GM23338 (cell line): ENCODE results near the gene INO80. TPM values are rescaled to one million over a fixed set of nuclear protein-coding genes. Genes with fewer than 3 reads are reported as not detected.

ENCODE experiments used
- ATAC-seq: fragments of 200-7000 bp; cut with Tn5 transposase; 3 replicates; pipeline ENCODE4 v1.9.1; 2020
- DNase-seq: peaks from one replicate; pipeline ENCODE4 v3.0.0-alpha.2; 2015; ENCODE audit warnings: low spot score
- H2AFZ ChIP-seq: fragments of 200-600 bp; sonication (generic); 2 replicates; pipeline ENCODE4 v1.8.0; 2016; ENCODE audit warnings: antibody characterized with exemption, mild to moderate bottlenecking, moderate library complexity
- H3F3A ChIP-seq: fragments of 200-600 bp; sonication (generic); replicated peaks from 2 replicates; pipeline ENCODE4 v1.8.0; 2017; ENCODE audit warnings: antibody characterized with exemption, mixed run types, low read depth
- H3K27ac ChIP-seq: fragments of 200-600 bp; sonication (generic); 2 replicates; pipeline ENCODE4 v1.6.1; 2016; ENCODE audit warnings: low read depth
- H3K27me3 ChIP-seq: fragments of 200-600 bp; sonication (generic); 2 replicates; pipeline ENCODE4 v1.8.0; 2016; ENCODE audit warnings: mild to moderate bottlenecking, mixed run types, moderate library complexity; ENCODE audit not compliant: insufficient read depth
- H3K36me3 ChIP-seq: fragments of 200-600 bp; sonication (generic); 2 replicates; pipeline ENCODE4 v1.8.0; 2016; ENCODE audit warnings: mild to moderate bottlenecking; ENCODE audit not compliant: insufficient read depth
- H3K4me1 ChIP-seq: fragments of 200-600 bp; sonication (generic); 2 replicates; pipeline ENCODE4 v1.8.0; 2016; ENCODE audit warnings: mild to moderate bottlenecking, moderate library complexity; ENCODE audit not compliant: insufficient read depth
- H3K4me2 ChIP-seq: fragments of 200-600 bp; sonication (generic); 2 replicates; pipeline ENCODE4 v1.7.1; 2017; ENCODE audit warnings: mixed run types
- H3K4me3 ChIP-seq: fragments of 200-600 bp; sonication (generic); 2 replicates; pipeline ENCODE4 v1.6.1; 2016; ENCODE audit warnings: mixed run types
- H3K79me2 ChIP-seq: fragments of 200-600 bp; sonication (generic); replicated peaks from 2 replicates; pipeline ENCODE4 v1.8.0; 2017; ENCODE audit warnings: mild to moderate bottlenecking; ENCODE audit not compliant: insufficient read depth
- H3K9me2 ChIP-seq: fragments of 200-600 bp; sonication (generic); 2 replicates; pipeline ENCODE4 v1.8.0; 2017; ENCODE audit not compliant: insufficient read depth
- H4K20me1 ChIP-seq: fragments of 200-600 bp; sonication (generic); replicated peaks from 2 replicates; pipeline ENCODE4 v1.8.0; 2017; ENCODE audit warnings: mild to moderate bottlenecking; ENCODE audit not compliant: insufficient read depth
- H3K27ac Mint-ChIP-seq: 2 replicates; pipeline ENCODE4 v1.8.0; 2020; ENCODE audit warnings: inconsistent platforms, mild to moderate bottlenecking, moderate library complexity, mixed read lengths
- H3K27me3 Mint-ChIP-seq: 3 replicates; pipeline ENCODE4 v1.8.0; 2022; ENCODE audit warnings: low read depth, mild to moderate bottlenecking, moderate library complexity, mixed read lengths, inconsistent platforms; ENCODE audit not compliant: insufficient read depth, poor library complexity
- H3K36me3 Mint-ChIP-seq: 3 replicates; pipeline ENCODE4 v1.8.0; 2021; ENCODE audit warnings: low read depth, mild to moderate bottlenecking, inconsistent platforms, moderate library complexity, mixed read lengths
- H3K4me1 Mint-ChIP-seq: 3 replicates; pipeline ENCODE4 v1.8.0; 2020; ENCODE audit warnings: mild to moderate bottlenecking, inconsistent platforms, mixed read lengths
- H3K4me3 Mint-ChIP-seq: 3 replicates; pipeline ENCODE4 v1.8.0; 2021; ENCODE audit warnings: moderate library complexity, mild to moderate bottlenecking, inconsistent platforms, mixed read lengths
- H3K9me3 Mint-ChIP-seq: 3 replicates; pipeline ENCODE4 v1.8.0; 2020; ENCODE audit warnings: moderate library complexity, mild to moderate bottlenecking, inconsistent platforms, mixed read lengths
- CREB1 ChIP-seq: fragments of 250-450 bp; sonication (Bioruptor Pico); IDR thresholded peaks from 2 replicates; pipeline ENCODE4 v1.5.0; 2020; ENCODE audit warnings: low read depth, mild to moderate bottlenecking, moderate library complexity
- EZH2 ChIP-seq: fragments of 200-600 bp; sonication (generic); IDR thresholded peaks from one replicate; pipeline ENCODE4 v1.8.0; 2017; ENCODE audit warnings: antibody characterized with exemption, mild to moderate bottlenecking, low read depth; ENCODE audit not compliant: unreplicated experiment
- EZH2phosphoT487 ChIP-seq: fragments of 200-600 bp; sonication (generic); IDR thresholded peaks from one replicate; pipeline ENCODE4 v1.8.1; 2018; ENCODE audit warnings: antibody characterized with exemption; ENCODE audit not compliant: unreplicated experiment
- JUNB ChIP-seq: IDR thresholded peaks from one replicate; pipeline ENCODE4 v1.6.1; 2016; ENCODE audit warnings: antibody characterized with exemption; ENCODE audit not compliant: unreplicated experiment
- NANOG ChIP-seq: IDR thresholded peaks from 2 replicates; pipeline ENCODE4 v1.6.1; 2016; ENCODE audit warnings: antibody characterized with exemption, borderline replicate concordance
- POLR2AphosphoS5 ChIP-seq: IDR thresholded peaks from 2 replicates; pipeline ENCODE4 v1.6.1; 2016; ENCODE audit warnings: antibody characterized with exemption, low read depth
- STAT1 ChIP-seq: IDR thresholded peaks from one replicate; pipeline ENCODE4 v1.6.1; 2016; ENCODE audit warnings: antibody characterized with exemption; ENCODE audit not compliant: unreplicated experiment
- ZNF114 ChIP-seq: fragments of 250-450 bp; sonication (Bioruptor Pico); IDR thresholded peaks from 2 replicates; pipeline ENCODE4 v1.5.0; 2020; ENCODE audit warnings: mild to moderate bottlenecking, moderate library complexity
- ZNF331 ChIP-seq: fragments of 250-450 bp; sonication (Bioruptor Pico); IDR thresholded peaks from 2 replicates; pipeline ENCODE4 v1.5.0; 2020; ENCODE audit warnings: low read depth, mild to moderate bottlenecking, moderate library complexity
- polyA plus RNA-seq: library from polyadenylated mRNA; unstranded; fragments of >200 nt; fragmentation: Nextera tagmentation; extraction: Ambion mirVana; gene quantifications from 2 replicates; pipeline ENCODE4 v1.2.1, GENCODE V29; 2016
- total RNA-seq: library from RNA; depleted of rRNA; stranded (reverse); fragments of >200 nt; shearing (Covaris generic); gene quantifications from 2 replicates; pipeline ENCODE4 v1.2.3, GENCODE V29; 2014
- TF ChIP-seq, protein P1 (sequence below): fragments of 250-450 bp; sonication (Bioruptor Pico); IDR thresholded peaks from 2 replicates; pipeline ENCODE4 v1.5.0; 2020; ENCODE audit warnings: mild to moderate bottlenecking, moderate library complexity
- TF ChIP-seq, protein P2 (sequence below): IDR thresholded peaks from one replicate; pipeline ENCODE4 v1.6.1; 2018; ENCODE audit warnings: antibody characterized with exemption; ENCODE audit not compliant: unreplicated experiment
- TF ChIP-seq, protein P3 (sequence below), 2 experiments: fragments of 200-600 bp in 1 of 2; sonication (generic) in 1 of 2; conservative IDR thresholded peaks; 2 replicates each; pipeline versions ENCODE4 v1.5.1 to v1.6.1; 2016 to 2017; ENCODE audit warnings: antibody characterized with exemption in 2 of 2, low read depth in 2 of 2, mild to moderate bottlenecking in 2 of 2, moderate library complexity in 1 of 2
- TF ChIP-seq, protein P4 (sequence below): IDR thresholded peaks from 2 replicates; pipeline ENCODE4 v1.6.1; 2016; ENCODE audit warnings: antibody characterized with exemption

The INO80 gene
- total and polyA plus RNA-seq, 2 experiments from 2014 or later = 6.5 to 24.9 TPM

DNA sequence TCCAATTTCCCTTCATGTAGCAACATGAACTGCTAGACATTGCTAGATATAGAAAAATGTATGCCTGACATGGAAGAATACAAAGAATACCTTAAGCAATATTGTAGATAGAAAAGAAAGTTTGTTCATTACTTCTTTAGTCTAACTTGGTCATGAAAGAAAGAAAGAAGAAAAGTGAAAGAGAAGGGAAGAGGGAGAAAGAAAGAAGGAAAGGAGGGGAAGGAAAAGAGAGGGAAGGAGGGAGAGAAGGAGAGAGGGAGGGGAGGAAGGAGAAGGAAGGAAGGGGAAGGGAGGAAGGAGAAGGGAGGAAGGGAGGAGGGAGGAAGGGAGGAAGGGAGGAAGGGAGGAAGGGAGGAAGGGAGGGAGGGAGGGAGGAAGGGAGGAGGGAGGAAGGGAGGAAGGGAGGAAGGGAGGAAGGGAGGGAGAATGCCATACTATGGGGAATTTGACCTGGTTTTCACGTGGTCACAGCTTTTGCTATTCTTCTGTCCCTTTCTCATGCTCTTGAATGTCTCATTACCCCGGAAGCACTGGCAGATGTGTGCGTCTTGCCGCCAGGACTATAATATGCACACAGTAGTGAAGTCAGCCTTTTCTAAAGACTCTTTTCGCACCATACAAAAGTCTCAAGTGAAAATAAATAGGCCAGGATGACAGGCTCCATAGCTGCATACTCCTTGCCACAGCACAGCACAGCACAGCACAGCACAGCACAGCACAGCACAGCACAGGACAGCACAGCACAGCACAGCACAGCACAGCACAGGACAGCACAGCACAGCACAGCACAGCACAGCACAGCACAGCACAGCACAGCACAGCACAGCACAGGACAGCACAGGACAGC, 84.6 kb downstream of the INO80 start:
- no peak overlapping the region for H3K27ac Mint-ChIP-seq
- H2AFZ ChIP-seq = no peak overlapping the region

More for the DNA sequence above, 84.6 kb downstream of the INO80 start:
- H4K20me1 ChIP-seq = peaks cover 9% of the 10 kb centered on the region; the same call in 1 of the 2 replicates
- H3K9me2 ChIP-seq = no peaks in the 10 kb centered on the region
- no peaks in the 10 kb centered on the region for H3K4me1 ChIP-seq
- H3K27me3 ChIP-seq = no peaks in the 10 kb centered on the region
- no peaks in the 10 kb centered on the region; the same call in 2 of the 3 replicates for H3K4me1 Mint-ChIP-seq
- no peaks in the 10 kb centered on the region for H3F3A ChIP-seq
- no peak for DNase-seq
- H3K27ac ChIP-seq = no peak overlapping the region
- H3K9me3 Mint-ChIP-seq = no peaks in the 10 kb centered on the region
- no peaks in the 10 kb centered on the region; the same call in 1 of the 2 replicates for H3K36me3 ChIP-seq
- peaks cover 5% of the 10 kb centered on the region for H3K79me2 ChIP-seq
- H3K36me3 Mint-ChIP-seq = peaks cover 20% of the 10 kb centered on the region; the same call in 2 of the 3 replicates
- H3K4me3 ChIP-seq = no peak overlapping the region
- H3K27me3 Mint-ChIP-seq = peaks cover 6% of the 10 kb centered on the region
- no peak for ATAC-seq
- H3K4me3 Mint-ChIP-seq = no peak overlapping the region
- TF ChIP-seq NANOG = no peak
- no peak for TF ChIP-seq ZNF331 (CRISPR knock-in tag)
- TF ChIP-seq ZNF114 (CRISPR knock-in tag) = no peak
- no peak for TF ChIP-seq EZH2
- TF ChIP-seq, protein P1, sequence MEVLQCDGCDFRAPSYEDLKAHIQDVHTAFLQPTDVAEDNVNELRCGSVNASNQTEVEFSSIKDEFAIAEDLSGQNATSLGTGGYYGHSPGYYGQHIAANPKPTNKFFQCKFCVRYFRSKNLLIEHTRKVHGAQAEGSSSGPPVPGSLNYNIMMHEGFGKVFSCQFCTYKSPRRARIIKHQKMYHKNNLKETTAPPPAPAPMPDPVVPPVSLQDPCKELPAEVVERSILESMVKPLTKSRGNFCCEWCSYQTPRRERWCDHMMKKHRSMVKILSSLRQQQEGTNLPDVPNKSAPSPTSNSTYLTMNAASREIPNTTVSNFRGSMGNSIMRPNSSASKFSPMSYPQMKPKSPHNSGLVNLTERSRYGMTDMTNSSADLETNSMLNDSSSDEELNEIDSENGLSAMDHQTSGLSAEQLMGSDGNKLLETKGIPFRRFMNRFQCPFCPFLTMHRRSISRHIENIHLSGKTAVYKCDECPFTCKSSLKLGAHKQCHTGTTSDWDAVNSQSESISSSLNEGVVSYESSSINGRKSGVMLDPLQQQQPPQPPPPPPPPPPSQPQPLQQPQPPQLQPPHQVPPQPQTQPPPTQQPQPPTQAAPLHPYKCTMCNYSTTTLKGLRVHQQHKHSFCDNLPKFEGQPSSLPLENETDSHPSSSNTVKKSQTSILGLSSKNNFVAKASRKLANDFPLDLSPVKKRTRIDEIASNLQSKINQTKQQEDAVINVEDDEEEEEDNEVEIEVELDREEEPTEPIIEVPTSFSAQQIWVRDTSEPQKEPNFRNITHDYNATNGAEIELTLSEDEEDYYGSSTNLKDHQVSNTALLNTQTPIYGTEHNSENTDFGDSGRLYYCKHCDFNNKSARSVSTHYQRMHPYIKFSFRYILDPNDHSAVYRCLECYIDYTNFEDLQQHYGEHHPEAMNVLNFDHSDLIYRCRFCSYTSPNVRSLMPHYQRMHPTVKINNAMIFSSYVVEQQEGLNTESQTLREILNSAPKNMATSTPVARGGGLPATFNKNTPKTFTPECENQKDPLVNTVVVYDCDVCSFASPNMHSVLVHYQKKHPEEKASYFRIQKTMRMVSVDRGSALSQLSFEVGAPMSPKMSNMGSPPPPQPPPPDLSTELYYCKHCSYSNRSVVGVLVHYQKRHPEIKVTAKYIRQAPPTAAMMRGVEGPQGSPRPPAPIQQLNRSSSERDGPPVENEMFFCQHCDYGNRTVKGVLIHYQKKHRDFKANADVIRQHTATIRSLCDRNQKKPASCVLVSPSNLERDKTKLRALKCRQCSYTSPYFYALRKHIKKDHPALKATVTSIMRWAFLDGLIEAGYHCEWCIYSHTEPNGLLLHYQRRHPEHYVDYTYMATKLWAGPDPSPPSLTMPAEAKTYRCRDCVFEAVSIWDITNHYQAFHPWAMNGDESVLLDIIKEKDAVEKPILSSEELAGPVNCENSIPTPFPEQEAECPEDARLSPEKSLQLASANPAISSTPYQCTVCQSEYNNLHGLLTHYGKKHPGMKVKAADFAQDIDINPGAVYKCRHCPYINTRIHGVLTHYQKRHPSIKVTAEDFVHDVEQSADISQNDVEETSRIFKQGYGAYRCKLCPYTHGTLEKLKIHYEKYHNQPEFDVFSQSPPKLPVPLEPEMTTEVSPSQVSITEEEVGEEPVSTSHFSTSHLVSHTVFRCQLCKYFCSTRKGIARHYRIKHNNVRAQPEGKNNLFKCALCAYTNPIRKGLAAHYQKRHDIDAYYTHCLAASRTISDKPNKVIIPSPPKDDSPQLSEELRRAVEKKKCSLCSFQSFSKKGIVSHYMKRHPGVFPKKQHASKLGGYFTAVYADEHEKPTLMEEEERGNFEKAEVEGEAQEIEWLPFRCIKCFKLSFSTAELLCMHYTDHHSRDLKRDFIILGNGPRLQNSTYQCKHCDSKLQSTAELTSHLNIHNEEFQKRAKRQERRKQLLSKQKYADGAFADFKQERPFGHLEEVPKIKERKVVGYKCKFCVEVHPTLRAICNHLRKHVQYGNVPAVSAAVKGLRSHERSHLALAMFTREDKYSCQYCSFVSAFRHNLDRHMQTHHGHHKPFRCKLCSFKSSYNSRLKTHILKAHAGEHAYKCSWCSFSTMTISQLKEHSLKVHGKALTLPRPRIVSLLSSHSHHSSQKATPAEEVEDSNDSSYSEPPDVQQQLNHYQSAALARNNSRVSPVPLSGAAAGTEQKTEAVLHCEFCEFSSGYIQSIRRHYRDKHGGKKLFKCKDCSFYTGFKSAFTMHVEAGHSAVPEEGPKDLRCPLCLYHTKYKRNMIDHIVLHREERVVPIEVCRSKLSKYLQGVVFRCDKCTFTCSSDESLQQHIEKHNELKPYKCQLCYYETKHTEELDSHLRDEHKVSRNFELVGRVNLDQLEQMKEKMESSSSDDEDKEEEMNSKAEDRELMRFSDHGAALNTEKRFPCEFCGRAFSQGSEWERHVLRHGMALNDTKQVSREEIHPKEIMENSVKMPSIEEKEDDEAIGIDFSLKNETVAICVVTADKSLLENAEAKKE (CRISPR knock-in tag) = no peak
- TF ChIP-seq, protein P2, sequence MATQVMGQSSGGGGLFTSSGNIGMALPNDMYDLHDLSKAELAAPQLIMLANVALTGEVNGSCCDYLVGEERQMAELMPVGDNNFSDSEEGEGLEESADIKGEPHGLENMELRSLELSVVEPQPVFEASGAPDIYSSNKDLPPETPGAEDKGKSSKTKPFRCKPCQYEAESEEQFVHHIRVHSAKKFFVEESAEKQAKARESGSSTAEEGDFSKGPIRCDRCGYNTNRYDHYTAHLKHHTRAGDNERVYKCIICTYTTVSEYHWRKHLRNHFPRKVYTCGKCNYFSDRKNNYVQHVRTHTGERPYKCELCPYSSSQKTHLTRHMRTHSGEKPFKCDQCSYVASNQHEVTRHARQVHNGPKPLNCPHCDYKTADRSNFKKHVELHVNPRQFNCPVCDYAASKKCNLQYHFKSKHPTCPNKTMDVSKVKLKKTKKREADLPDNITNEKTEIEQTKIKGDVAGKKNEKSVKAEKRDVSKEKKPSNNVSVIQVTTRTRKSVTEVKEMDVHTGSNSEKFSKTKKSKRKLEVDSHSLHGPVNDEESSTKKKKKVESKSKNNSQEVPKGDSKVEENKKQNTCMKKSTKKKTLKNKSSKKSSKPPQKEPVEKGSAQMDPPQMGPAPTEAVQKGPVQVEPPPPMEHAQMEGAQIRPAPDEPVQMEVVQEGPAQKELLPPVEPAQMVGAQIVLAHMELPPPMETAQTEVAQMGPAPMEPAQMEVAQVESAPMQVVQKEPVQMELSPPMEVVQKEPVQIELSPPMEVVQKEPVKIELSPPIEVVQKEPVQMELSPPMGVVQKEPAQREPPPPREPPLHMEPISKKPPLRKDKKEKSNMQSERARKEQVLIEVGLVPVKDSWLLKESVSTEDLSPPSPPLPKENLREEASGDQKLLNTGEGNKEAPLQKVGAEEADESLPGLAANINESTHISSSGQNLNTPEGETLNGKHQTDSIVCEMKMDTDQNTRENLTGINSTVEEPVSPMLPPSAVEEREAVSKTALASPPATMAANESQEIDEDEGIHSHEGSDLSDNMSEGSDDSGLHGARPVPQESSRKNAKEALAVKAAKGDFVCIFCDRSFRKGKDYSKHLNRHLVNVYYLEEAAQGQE = no peak
- TF ChIP-seq POLR2AphosphoS5 = no peak
- TF ChIP-seq EZH2phosphoT487 = no peak
- TF ChIP-seq, protein P3, sequence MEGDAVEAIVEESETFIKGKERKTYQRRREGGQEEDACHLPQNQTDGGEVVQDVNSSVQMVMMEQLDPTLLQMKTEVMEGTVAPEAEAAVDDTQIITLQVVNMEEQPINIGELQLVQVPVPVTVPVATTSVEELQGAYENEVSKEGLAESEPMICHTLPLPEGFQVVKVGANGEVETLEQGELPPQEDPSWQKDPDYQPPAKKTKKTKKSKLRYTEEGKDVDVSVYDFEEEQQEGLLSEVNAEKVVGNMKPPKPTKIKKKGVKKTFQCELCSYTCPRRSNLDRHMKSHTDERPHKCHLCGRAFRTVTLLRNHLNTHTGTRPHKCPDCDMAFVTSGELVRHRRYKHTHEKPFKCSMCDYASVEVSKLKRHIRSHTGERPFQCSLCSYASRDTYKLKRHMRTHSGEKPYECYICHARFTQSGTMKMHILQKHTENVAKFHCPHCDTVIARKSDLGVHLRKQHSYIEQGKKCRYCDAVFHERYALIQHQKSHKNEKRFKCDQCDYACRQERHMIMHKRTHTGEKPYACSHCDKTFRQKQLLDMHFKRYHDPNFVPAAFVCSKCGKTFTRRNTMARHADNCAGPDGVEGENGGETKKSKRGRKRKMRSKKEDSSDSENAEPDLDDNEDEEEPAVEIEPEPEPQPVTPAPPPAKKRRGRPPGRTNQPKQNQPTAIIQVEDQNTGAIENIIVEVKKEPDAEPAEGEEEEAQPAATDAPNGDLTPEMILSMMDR (conservative IDR thresholded peaks at IDR 0.05; ENCODE audit: low read depth in 2 of 2) = no peak
- no peak for TF ChIP-seq CREB1 (CRISPR knock-in tag)
- no peak for TF ChIP-seq JUNB
- TF ChIP-seq STAT1 = no peak
- TF ChIP-seq, protein P4, sequence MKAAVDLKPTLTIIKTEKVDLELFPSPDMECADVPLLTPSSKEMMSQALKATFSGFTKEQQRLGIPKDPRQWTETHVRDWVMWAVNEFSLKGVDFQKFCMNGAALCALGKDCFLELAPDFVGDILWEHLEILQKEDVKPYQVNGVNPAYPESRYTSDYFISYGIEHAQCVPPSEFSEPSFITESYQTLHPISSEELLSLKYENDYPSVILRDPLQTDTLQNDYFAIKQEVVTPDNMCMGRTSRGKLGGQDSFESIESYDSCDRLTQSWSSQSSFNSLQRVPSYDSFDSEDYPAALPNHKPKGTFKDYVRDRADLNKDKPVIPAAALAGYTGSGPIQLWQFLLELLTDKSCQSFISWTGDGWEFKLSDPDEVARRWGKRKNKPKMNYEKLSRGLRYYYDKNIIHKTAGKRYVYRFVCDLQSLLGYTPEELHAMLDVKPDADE = no peak
- no peak overlapping the region for H3K4me2 ChIP-seq
